Activated CD4-positive, alpha-beta T cell treated with anti-CD3 and anti-CD28 coated beads for 36 hours (primary cell): ENCODE data around the gene OTOG. TPM values are rescaled to one million over a fixed set of nuclear protein-coding genes. Genes with fewer than 3 reads are reported as not detected.

Source experiments
- ATAC-seq: fragments of 200-7000 bp; cut with Tn5 transposase; one replicate; pipeline ENCODE4 v1.10.0; 2021; ENCODE audit warnings: mild to moderate bottlenecking, moderate library complexity
- CTCF ChIA-PET: fragments of 350-600 bp; sonication (Branson Sonifier 250); formaldehyde crosslinking; loops from one replicate; lab custom pipeline; 2021; ENCODE audit warnings: antibody characterized with exemption; lab: Charles Lee
- POLR2A ChIA-PET: fragments of 350-600 bp; sonication (Branson Sonifier 250); formaldehyde crosslinking; loops from one replicate; lab custom pipeline; 2021; ENCODE audit warnings: antibody characterized with exemption, inconsistent platforms; lab: Charles Lee
- DNase-seq: peaks from one replicate; pipeline ENCODE4 v3.0.0-alpha.2; 2020
- H3K27ac Mint-ChIP-seq: one replicate; pipeline ENCODE4 v1.8.0; 2021; ENCODE audit warnings: mixed read lengths
- H3K27me3 Mint-ChIP-seq: one replicate; pipeline ENCODE4 v1.8.0; 2021; ENCODE audit warnings: mixed read lengths
- H3K36me3 Mint-ChIP-seq: one replicate; pipeline ENCODE4 v1.8.0; 2021; ENCODE audit warnings: low read depth, mixed read lengths
- H3K4me1 Mint-ChIP-seq: one replicate; pipeline ENCODE4 v1.8.0; 2021; ENCODE audit warnings: mixed read lengths
- H3K4me3 Mint-ChIP-seq: one replicate; pipeline ENCODE4 v1.8.0; 2021; ENCODE audit warnings: mild to moderate bottlenecking, moderate library complexity, mixed read lengths
- H3K9me3 Mint-ChIP-seq: one replicate; pipeline ENCODE4 v1.8.0; 2021; ENCODE audit warnings: low read depth, mixed read lengths
- intact Hi-C, 2 experiments: fragments of 100-400 bp; cut with DNase I in 1 of 2; cut with micrococcal nuclease in 1 of 2; formaldehyde crosslinking; loops; one replicate each; pipeline versions ENCODE4 v1.14.2 to v1.15.1; 2022 to 2024; cut with DNase I, micrococcal nuclease
- total RNA-seq, 2 experiments: library from RNA; stranded (reverse); gene quantifications; one replicate each; pipeline ENCODE4 v1.2.3, GENCODE V29; 2021

The OTOG gene
- total RNA-seq, 2 experiments from 2014 or later, result not detected

DNA sequence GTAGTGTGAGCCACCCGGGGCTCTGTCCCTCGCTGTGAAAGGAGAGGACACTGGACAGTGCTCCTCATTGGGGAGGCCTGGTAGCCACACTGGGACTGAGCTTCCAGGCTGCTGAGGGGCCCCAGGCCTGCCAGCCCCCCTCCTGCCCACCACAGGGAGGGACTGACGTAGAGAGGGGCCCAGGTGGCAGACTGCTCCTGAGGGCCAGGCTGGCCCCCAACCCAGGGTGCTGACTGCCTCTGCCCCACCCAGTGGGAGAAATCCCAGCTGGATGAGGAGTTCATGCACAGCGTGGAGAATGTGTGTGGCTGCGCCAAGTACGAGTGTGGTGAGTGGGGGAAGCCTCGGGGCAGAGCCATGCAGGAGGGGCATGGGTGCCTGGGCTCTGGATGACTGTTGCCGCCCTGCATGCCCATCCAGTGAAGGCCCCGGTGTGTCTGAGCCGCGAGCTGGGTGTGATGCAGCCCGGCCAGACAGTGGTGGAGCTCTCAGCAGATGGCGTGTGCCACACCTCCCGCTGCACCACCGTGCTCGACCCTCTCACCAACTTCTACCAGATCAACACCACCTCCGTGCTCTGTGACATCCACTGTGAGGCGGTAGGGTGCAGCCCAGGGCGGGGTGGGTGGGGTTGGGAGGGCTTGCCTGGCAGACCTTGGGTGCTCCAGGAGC, 93.6 kb downstream of the OTOG start:
- DNase-seq (no peak), ATAC-seq (no peak)
- Mint-ChIP-seq H3K27ac (no peak overlapping the region), H3K27me3 (peaks cover 7% of the 10 kb centered on the region), H3K36me3 (no peaks in the 10 kb centered on the region), H3K4me3 (no peak overlapping the region), H3K9me3 (no peaks in the 10 kb centered on the region), H3K4me1 (no peaks in the 10 kb centered on the region)
- POLR2A ChIA-PET, result no interaction called here
- intact Hi-C loops, result no loop called here
- CTCF ChIA-PET, result interaction anchor here (0.6 kb wide), 1 partner anchor 33 kb away, joined by 3 read pairs; no protein-coding TSS in a partner anchor

DNA sequence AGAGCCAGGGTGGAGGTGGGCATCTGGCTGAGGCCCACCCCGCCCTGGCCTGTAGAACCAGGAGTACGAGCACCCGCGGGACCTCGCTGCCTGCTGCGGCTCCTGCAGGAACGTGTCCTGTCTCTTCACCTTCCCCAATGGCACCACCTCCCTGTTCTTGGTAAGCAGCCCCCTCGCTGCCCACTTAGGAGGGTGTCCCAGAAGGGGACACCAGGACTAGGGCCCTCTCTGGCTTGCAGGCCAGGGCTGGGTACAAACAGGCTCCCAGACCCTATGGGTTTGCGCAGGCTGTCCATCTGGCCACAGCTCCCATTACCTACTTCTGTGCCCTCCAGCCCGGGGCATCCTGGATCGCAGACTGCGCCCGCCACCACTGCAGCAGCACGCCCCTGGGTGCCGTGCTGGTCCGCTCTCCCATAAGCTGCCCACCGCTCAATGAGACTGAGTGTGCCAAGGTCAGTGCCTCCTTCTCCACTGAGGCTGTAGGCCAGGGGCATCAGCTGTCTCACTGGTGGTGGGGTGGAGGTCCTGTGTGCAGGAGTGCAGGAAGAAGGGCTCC, 94.8 kb downstream of the OTOG start:
- Mint-ChIP-seq H3K4me3 (no peak overlapping the region), H3K36me3 (no peaks in the 10 kb centered on the region), H3K4me1 (no peaks in the 10 kb centered on the region), H3K27ac (no peak overlapping the region), H3K27me3 (peaks cover 7% of the 10 kb centered on the region), H3K9me3 (no peaks in the 10 kb centered on the region)
- ATAC-seq (no peak), DNase-seq (no peak)
- intact Hi-C loops, result no loop called here
- POLR2A ChIA-PET, result no interaction called here
- CTCF ChIA-PET, result no interaction called here

DNA sequence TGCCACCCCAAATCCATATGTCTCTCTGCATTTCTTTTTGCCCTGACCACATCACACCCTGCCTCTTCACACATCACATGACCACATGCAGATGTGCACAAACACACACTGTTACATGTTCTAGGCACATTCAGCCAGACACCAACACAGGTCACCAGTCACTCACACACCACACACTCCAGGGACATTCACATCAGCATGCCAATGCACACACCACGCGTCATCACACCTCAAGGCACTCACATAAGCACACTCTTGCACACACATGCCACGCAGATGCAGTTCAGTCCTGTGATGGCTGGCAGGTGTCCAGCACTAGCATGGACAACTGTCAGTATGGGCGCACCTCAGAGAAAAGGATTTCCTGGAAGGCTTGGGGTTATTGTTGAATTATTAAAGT, 95.3 kb downstream of the OTOG start:
- peaks cover 9% of the 10 kb centered on the region for H3K27me3 Mint-ChIP-seq
- ChIA-PET POLR2A (no interaction called here), CTCF (no interaction called here)
- no peaks in the 10 kb centered on the region for H3K9me3 Mint-ChIP-seq
- no peak for DNase-seq
- no peaks in the 10 kb centered on the region for H3K4me1 Mint-ChIP-seq
- H3K36me3 Mint-ChIP-seq, result no peaks in the 10 kb centered on the region
- H3K4me3 Mint-ChIP-seq, result no peak overlapping the region
- ATAC-seq, result no peak
- intact Hi-C loops, result no loop called here
- no peak overlapping the region for H3K27ac Mint-ChIP-seq

DNA sequence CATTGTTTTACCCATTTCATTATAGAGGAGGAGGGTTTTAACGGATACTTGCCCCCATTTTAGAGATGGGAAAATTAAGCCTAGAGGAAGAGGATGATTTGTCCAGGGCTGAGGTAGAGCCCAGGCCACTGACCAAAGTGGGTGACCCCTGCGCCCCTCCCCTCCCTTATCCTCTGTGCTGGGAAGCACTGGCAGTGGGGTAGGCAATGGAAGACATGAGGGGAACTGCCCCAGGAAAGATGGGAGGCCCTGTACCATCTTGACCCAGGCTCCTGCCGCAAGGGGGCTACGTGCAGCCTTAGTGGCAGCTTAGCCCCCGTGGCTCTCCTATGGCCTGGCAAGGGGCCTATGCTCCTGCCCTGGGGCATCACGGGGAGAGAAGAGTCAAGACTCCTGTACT, 95.9 kb downstream of the OTOG start:
- ChIA-PET CTCF (no interaction called here), POLR2A (no interaction called here)
- DNase-seq (no peak), ATAC-seq (no peak)
- no peaks in the 10 kb centered on the region for H3K36me3 Mint-ChIP-seq
- H3K4me1 Mint-ChIP-seq, result no peaks in the 10 kb centered on the region
- intact Hi-C loops, result no loop called here
- no peak overlapping the region for H3K4me3 Mint-ChIP-seq
- H3K27me3 Mint-ChIP-seq, result peaks cover 14% of the 10 kb centered on the region
- peaks cover 3% of the 10 kb centered on the region for H3K9me3 Mint-ChIP-seq
- H3K27ac Mint-ChIP-seq, result no peak overlapping the region

DNA sequence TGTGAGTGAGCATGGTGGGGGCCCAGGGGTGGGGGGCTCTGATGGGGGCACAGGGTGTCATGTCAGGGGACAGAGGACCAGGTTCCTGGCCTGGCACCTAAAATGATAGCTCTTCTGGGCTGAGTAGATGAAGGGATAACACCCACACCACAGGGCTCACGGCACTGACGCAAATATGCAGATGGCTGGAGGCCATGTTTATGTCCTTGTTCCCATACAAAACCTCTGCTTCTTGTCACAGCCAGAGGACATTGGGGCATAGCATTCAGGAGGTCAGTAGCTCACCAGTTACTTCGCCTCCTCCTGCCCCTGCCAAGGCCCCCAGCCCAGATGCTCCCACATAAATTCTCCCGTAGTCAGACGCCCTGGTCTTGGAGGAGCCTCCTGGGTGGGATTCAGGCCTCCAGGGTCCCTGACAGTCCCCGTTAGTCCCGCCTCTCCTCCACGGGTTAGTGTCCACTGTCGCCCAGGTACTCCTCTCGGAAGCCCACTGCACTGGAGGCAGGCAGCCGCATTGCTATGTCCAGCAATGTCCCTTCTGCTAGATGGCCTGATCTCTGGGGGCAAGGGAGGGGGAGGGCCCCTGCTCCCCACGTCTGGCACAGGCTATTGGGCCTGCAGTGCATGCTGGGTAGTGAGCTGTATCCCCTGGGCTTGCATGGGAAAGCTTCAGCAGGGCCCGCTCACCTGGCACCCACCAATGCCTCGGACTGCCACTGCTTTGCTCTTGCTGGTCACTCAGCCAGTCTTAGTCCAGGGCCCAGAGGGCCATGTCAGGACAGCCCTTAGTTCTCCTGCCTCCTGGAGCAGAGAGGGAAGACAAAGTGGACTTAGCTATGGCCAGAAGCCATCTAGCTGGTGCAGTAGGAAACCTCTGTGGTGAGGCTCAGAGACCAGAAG, 96.7 kb downstream of the OTOG start:
- ChIA-PET CTCF (no interaction called here), POLR2A (no interaction called here)

DNA sequence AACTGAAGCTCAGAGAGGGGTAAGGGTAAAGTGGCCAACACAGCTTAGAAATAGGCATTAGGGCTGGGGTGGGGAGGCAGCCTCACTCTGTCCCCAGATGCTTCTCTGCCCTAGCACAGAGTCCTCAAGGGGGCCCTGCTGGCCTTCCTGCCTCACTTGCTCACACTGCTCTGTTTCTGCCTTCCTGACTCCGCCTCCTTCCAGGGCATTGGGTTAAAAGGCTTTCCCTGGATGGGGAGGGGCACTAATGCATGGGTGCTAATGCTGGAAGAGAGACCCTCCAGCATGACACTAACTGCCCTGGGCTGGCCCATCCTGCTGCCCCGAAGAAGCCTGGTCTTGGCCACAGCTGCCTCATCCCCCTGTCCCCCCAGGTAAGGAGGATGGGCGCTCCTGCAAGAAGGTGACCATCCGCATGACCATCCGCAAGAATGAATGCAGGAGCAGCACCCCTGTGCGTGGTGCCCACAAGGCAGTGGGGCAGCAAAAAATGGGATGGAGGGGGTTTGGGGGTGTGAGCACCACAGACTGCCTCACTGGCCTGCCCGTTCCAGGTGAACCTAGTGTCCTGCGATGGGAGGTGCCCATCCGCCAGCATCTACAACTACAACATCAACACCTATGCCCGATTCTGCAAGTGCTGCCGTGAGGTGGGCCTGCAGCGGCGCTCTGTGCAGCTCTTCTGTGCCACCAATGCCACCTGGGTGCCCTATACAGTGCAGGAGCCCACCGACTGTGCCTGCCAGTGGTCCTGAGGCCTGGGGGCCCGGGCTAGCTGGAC, 98.3 kb downstream of the OTOG start:
- POLR2A ChIA-PET, result no interaction called here
- DNase-seq, result no peak
- no peak for ATAC-seq
- H3K4me3 Mint-ChIP-seq, result no peak overlapping the region
- no peak overlapping the region for H3K27ac Mint-ChIP-seq
- H3K36me3 Mint-ChIP-seq, result no peaks in the 10 kb centered on the region
- peaks cover 22% of the 10 kb centered on the region for H3K27me3 Mint-ChIP-seq
- intact Hi-C loops, result no loop called here
- CTCF ChIA-PET, result interaction anchor here (0.6 kb wide), 1 partner anchor 1077 kb away, joined by 3 read pairs; no protein-coding TSS in a partner anchor
- peaks cover 3% of the 10 kb centered on the region for H3K9me3 Mint-ChIP-seq
- H3K4me1 Mint-ChIP-seq, result no peaks in the 10 kb centered on the region

More for the DNA sequence above, 96.7 kb downstream of the OTOG start:
- peaks cover 17% of the 10 kb centered on the region for H3K27me3 Mint-ChIP-seq
- H3K27ac Mint-ChIP-seq, result no peak overlapping the region
- intact Hi-C loops, result no loop called here
- ATAC-seq, result no peak
- no peak overlapping the region for H3K4me3 Mint-ChIP-seq
- no peaks in the 10 kb centered on the region for H3K36me3 Mint-ChIP-seq
- no peaks in the 10 kb centered on the region for H3K4me1 Mint-ChIP-seq
- H3K9me3 Mint-ChIP-seq, result peaks cover 3% of the 10 kb centered on the region
- DNase-seq, result no peak

DNA sequence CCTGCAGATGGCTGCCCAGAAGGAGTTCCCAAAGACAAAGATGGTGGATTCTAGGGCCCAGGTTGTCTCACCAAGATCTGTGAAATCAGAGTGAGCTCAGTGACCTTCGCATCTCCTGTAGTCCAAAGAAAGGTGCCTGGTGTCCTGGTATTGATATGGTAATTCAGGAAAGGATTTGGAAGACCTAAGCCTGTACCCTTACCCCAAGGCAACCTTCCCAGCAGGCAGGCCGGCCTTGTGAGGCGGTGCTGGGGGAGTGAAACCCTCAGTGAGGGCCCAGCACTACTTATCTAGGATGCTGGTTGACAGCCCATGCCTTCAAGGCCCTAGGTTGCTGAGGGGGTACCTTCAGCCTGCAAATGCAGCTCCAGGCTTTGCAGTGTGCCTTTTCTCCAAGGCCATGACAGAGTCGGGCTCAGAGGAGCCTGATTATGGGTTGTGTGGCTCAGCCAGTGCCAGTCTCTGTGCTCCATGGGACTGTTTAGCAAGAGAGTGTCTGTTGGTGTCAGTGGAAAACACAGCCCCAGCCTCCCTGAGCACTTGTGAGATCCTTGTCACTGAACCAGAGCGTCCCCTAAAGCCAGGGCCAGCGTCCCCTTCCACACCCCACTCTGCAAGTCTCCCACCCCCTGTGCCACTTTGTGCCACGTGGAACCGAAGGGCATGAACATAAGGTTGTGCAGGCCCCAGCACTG, 99.5 kb downstream of the OTOG start:
- ATAC-seq (no peak), DNase-seq (no peak)
- H3K27ac Mint-ChIP-seq, result no peak overlapping the region
- POLR2A ChIA-PET, result no interaction called here
- H3K36me3 Mint-ChIP-seq, result no peaks in the 10 kb centered on the region
- no peak overlapping the region for H3K4me3 Mint-ChIP-seq
- CTCF ChIA-PET, result no interaction called here
- H3K27me3 Mint-ChIP-seq, result peaks cover 29% of the 10 kb centered on the region
- peaks cover 3% of the 10 kb centered on the region for H3K9me3 Mint-ChIP-seq
- intact Hi-C loops, result no loop called here
- no peaks in the 10 kb centered on the region for H3K4me1 Mint-ChIP-seq

DNA sequence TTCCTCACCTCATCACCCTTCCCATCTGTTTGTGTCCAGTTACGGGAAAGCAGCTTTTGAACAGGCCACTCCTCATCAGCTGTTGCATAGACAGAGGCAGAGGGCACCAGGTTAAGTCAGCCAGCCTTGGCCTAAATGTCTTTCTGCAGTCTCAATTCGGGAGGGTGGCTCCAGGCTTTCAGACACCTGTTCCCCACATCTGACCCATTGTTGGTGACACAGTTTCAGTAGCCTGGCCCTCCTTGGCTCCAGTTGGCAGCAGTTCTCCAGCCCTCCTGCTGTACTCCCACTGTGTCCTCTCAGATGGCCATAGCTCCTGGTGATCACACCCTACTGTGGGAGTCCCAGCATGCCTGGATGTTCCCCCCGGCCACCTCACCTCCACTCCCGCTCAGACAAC, 101.5 kb downstream of the OTOG start:
- ATAC-seq (no peak), DNase-seq (no peak)
- Mint-ChIP-seq H3K4me1 (no peaks in the 10 kb centered on the region), H3K4me3 (no peak overlapping the region), H3K36me3 (no peaks in the 10 kb centered on the region), H3K27ac (no peak overlapping the region), H3K27me3 (peaks cover 30% of the 10 kb centered on the region), H3K9me3 (peaks cover 3% of the 10 kb centered on the region)
- ChIA-PET CTCF (interaction anchor here (0.6 kb wide), 1 partner anchor 14 kb away, joined by 3 read pairs; no protein-coding TSS in a partner anchor), POLR2A (no interaction called here)
- intact Hi-C loops, result no loop called here

DNA sequence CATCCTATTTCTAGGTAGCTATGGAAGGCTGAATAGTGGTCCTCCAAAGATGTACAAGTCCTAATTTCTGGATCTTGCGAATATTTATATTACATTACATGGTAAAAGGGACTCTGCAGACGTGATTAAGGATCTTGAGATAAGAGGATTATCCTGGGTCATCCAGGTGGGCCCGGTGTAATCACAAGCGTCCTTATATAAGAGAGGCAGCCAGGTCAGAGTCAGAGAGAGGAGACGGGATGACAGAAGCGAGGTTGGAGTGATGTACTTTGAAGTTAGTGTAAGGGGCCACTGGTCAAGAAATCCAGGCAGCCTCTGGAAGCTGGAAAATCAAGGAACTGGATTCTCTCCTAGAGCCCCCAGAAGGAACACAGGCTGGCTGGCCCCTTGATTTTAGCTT, 102.2 kb downstream of the OTOG start:
- H3K4me3 Mint-ChIP-seq, result no peak overlapping the region
- ATAC-seq, result no peak
- H3K27me3 Mint-ChIP-seq, result peaks cover 31% of the 10 kb centered on the region

DNA sequence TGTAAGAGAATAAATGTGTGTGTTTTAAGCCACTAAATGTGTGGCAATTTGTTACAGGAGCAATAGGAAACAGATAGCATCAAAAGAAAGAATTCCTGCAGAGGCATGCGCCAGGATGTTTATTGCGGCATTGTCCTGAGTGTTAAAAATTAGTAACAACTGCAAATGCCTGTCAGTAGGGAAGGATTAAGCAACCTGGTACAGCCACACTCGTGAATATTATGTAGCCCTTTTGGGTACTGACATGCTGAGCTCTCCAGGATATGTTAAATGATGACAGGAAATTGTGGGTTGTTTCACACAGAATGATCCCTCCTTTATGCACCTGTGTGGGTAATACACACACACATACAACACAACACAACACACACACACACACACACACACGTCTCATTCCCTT, 102.6 kb downstream of the OTOG start:
- DNase-seq (no peak), ATAC-seq (no peak)
- Mint-ChIP-seq H3K27ac (no peak overlapping the region), H3K27me3 (peaks cover 32% of the 10 kb centered on the region), H3K36me3 (no peaks in the 10 kb centered on the region), H3K4me1 (no peaks in the 10 kb centered on the region), H3K4me3 (no peak overlapping the region), H3K9me3 (peaks cover 3% of the 10 kb centered on the region)
- ChIA-PET POLR2A (no interaction called here), CTCF (no interaction called here)
- intact Hi-C loops, result no loop called here

More for the DNA sequence above, 102.2 kb downstream of the OTOG start:
- H3K36me3 Mint-ChIP-seq, result no peaks in the 10 kb centered on the region
- no peaks in the 10 kb centered on the region for H3K4me1 Mint-ChIP-seq
- POLR2A ChIA-PET, result no interaction called here
- CTCF ChIA-PET, result no interaction called here
- intact Hi-C loops, result no loop called here
- H3K9me3 Mint-ChIP-seq, result peaks cover 3% of the 10 kb centered on the region
- DNase-seq, result no peak
- no peak overlapping the region for H3K27ac Mint-ChIP-seq
